T-helper 2 cell treated with Interferon-gamma antibody and Interleukin-4, amounts not matched to agents 100 ng/mL and 5 ng/mL, for 36 hours (primary cell): ENCODE results near the gene TPMT. TPM values are rescaled to one million over a fixed set of nuclear protein-coding genes. Genes with fewer than 3 reads are reported as not detected.
"Not testable (repeated sequence)": the region's sequence is repeated elsewhere in the genome, so short reads cannot be mapped to it uniquely, and the experiment has no call there.

Experiments used
- intact Hi-C: fragments of 100-400 bp; cut with micrococcal nuclease; formaldehyde crosslinking; loops from one replicate; pipeline ENCODE4 v1.15.1; 2023
- total RNA-seq: library from RNA; stranded (reverse); gene quantifications from 2 replicates; pipeline ENCODE4 v1.2.3, GENCODE V29; 2022

The TPMT gene
- total RNA-seq: 7.0 and 7.1 TPM in 2 replicates

GRCh38 chr6:18154507-18155149 lies at the start of gene TPMT:
Gene TPMT (minus strand): TSS chr6:18155077. CDS start chr6:18149127, 5,950 bp downstream.
- intact Hi-C loops: loop anchor here (1.0 to 5.0 kb wide), 7 partner anchors 32 to 554 kb away; partner anchors contain the start of genes DEK, FAM8A1, KIF13A and NHLRC1

GRCh38 chr6:18203786-18204185 lies 48.9 kb upstream of the TPMT start:
- intact Hi-C loops: no loop called here

GRCh38 chr6:18192026-18192425 lies 37.1 kb upstream of the TPMT start:
- intact Hi-C loops: no loop called here

GRCh38 chr6:18189196-18189595 lies 34.3 kb upstream of the TPMT start:
- intact Hi-C loops: no loop called here

GRCh38 chr6:18187701-18188100 lies 32.8 kb upstream of the TPMT start:
- intact Hi-C loops: no loop called here

GRCh38 chr6:18186540-18187250 lies 31.8 kb upstream of the TPMT start:
- intact Hi-C loops: no loop called here

- intact Hi-C loops: no loop called here
Observed at GRCh38 chr6:18186033-18186432, 31.2 kb upstream of the TPMT start.

GRCh38 chr6:18185624-18186023 lies 30.7 kb upstream of the TPMT start:
- intact Hi-C loops: no loop called here

- intact Hi-C loops: no loop called here
Observed at GRCh38 chr6:18183766-18184165, 28.9 kb upstream of the TPMT start.

GRCh38 chr6:18182568-18182967 lies 27.7 kb upstream of the TPMT start:
- intact Hi-C loops: no loop called here

- intact Hi-C loops: no loop called here
Observed at GRCh38 chr6:18179770-18180356, 25.0 kb upstream of the TPMT start.

GRCh38 chr6:18178960-18179615 lies 24.2 kb upstream of the TPMT start:
- intact Hi-C loops: no loop called here

- intact Hi-C loops: no loop called here
Observed at GRCh38 chr6:18177286-18177965, 22.5 kb upstream of the TPMT start.

GRCh38 chr6:18176198-18176597 lies 21.3 kb upstream of the TPMT start:
- intact Hi-C loops: not testable (repeated sequence)

- intact Hi-C loops: no loop called here
Observed at GRCh38 chr6:18171871-18172270, 17.0 kb upstream of the TPMT start.

- intact Hi-C loops: no loop called here
Observed at GRCh38 chr6:18168264-18168663, 13.4 kb upstream of the TPMT start.

- intact Hi-C loops: no loop called here
Observed at GRCh38 chr6:18166312-18167036, 11.6 kb upstream of the TPMT start.

GRCh38 chr6:18165751-18166150 lies 10.9 kb upstream of the TPMT start:
- intact Hi-C loops: no loop called here

GRCh38 chr6:18162401-18162800 lies 7.5 kb upstream of the TPMT start:
- intact Hi-C loops: no loop called here

GRCh38 chr6:18161431-18161830 lies 6.6 kb upstream of the TPMT start:
- intact Hi-C loops: no loop called here

- intact Hi-C loops: no loop called here
Observed at GRCh38 chr6:18160911-18161310, 6.0 kb upstream of the TPMT start.
